ENCODE results near the gene HDAC4. TPM values are rescaled to one million over a fixed set of nuclear protein-coding genes. Genes with fewer than 3 reads are reported as not detected.

The HDAC4 gene
- total RNA-seq, 1 experiment from 2014 or later, result 44.4 TPM

DNA sequence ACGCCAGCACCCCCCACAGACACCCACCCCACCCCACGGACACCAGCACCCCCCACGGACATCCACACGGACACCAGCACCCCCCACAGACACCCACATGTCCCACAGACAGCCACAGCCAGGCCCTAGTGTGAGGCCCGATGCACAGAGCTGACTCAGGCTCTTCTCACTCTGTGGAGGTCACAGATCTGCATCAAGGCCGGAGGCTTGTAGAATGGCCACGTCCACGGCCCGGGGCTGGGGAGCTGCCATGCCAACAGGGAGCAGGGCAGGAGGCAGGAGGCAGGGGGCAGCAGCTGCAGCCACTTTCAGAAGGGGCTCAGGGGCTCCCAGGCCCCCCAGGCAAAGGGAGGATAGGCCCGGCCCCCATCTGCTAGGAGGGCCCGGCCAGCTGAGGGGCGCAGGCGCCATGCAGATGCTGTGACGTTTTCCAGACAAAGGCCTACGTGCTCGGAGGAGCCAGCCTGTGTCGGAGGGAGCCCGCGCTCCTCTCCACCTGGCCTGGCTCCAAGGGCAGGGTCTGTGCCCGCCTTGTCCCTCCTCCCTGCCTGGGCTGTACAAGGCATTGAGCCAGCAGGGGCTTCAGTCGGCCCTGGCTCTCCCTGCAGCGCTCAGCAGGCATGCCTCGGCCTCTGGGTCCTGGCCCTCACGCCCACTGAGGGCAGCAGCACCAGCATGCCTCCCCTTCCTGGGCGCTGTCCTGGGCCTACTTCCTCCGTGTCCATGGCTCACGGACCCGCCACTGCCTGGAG lies 304.0 kb downstream of the HDAC4 start:
- CTCF ChIA-PET, result interaction anchor here (1.2 kb wide), 1 partner anchor 47 kb away, joined by 3 read pairs; no protein-coding TSS in a partner anchor
- no peak for DNase-seq (ENCODE audit: low spot score)
- Mint-ChIP-seq H3K4me1 (no peaks in the 10 kb centered on the region), H3K36me3 (peaks cover 4% of the 10 kb centered on the region; the same call in 1 of the 2 replicates), H3K9me3 (no peaks in the 10 kb centered on the region), H3K27me3 (ENCODE audit: low read depth) (no peaks in the 10 kb centered on the region), H3K27ac (no peak overlapping the region), H3K4me3 (no peak overlapping the region)
- ATAC-seq, result no peak
- POLR2A ChIA-PET, result no interaction called here
- TF ChIP-seq, protein P1, sequence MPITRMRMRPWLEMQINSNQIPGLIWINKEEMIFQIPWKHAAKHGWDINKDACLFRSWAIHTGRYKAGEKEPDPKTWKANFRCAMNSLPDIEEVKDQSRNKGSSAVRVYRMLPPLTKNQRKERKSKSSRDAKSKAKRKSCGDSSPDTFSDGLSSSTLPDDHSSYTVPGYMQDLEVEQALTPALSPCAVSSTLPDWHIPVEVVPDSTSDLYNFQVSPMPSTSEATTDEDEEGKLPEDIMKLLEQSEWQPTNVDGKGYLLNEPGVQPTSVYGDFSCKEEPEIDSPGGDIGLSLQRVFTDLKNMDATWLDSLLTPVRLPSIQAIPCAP (CRISPR knock-in tag; IDR thresholded peaks at IDR 0.05), result no peak
- TF ChIP-seq, protein P2, sequence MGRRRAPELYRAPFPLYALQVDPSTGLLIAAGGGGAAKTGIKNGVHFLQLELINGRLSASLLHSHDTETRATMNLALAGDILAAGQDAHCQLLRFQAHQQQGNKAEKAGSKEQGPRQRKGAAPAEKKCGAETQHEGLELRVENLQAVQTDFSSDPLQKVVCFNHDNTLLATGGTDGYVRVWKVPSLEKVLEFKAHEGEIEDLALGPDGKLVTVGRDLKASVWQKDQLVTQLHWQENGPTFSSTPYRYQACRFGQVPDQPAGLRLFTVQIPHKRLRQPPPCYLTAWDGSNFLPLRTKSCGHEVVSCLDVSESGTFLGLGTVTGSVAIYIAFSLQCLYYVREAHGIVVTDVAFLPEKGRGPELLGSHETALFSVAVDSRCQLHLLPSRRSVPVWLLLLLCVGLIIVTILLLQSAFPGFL (CRISPR knock-in tag; IDR thresholded peaks at IDR 0.05; ENCODE audit: borderline replicate concordance), result no peak
- TF ChIP-seq ZNF219 (CRISPR knock-in tag; IDR thresholded peaks at IDR 0.05; ENCODE audit: borderline replicate concordance), result no peak

DNA sequence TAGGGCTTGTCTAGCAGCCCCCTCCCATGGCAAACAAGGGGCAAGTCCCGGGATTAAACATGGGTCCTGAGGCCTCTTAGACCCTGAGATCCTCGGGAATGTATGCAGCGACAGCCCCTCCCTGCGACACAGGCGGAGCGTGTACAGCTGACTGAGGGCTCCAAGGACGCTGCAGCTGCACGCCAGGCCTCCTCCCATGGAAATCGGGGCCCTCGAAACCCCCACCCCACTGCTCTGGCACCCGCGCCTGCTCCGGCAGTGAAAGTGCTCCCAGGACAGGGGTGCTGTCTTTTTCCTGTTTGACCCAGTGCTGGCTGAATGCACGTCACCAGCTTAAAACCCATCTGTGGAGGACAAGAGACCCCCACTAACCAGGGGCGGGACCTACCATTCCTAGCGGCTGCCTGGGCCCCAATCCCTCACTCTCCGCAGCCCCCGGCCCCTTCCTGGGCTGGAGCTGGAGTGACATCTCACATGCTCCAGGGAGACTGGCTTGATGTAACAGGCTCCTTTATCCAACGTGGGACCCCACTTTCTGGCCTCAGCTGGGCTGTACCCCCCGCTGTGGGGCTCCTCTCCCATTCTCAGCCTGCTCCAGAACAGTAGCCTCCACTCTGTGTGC lies 305.2 kb downstream of the HDAC4 start:
- Mint-ChIP-seq H3K27me3 (ENCODE audit: low read depth) (no peaks in the 10 kb centered on the region), H3K27ac (no peak overlapping the region), H3K4me3 (no peak overlapping the region), H3K4me1 (no peaks in the 10 kb centered on the region), H3K36me3 (peaks cover 4% of the 10 kb centered on the region; the same call in 1 of the 2 replicates), H3K9me3 (no peaks in the 10 kb centered on the region)
- ChIA-PET POLR2A (no interaction called here), CTCF (interaction anchor here (0.6 kb wide), 1 partner anchor 784 kb away, joined by 3 read pairs; no protein-coding TSS in a partner anchor)
- ATAC-seq (no peak), DNase-seq (ENCODE audit: low spot score) (no peak)
- TF ChIP-seq CREM (CRISPR knock-in tag; IDR thresholded peaks at IDR 0.05) (no peak), ZBTB21 (CRISPR knock-in tag; IDR thresholded peaks at IDR 0.05; ENCODE audit: borderline replicate concordance) (no peak), ZNF263 (CRISPR knock-in tag; IDR thresholded peaks at IDR 0.05; ENCODE audit: low read depth) (no peak), SP1 (CRISPR knock-in tag; conservative IDR thresholded peaks at IDR 0.05) (no peak), ELF4 (CRISPR knock-in tag; IDR thresholded peaks at IDR 0.05; ENCODE audit: low read depth) (no peak), ZNF416 (CRISPR knock-in tag; IDR thresholded peaks at IDR 0.05) (no peak), IRF2 (CRISPR knock-in tag; IDR thresholded peaks at IDR 0.05; ENCODE audit: borderline replicate concordance, low read depth) (no peak), ZNF317 (CRISPR knock-in tag; IDR thresholded peaks at IDR 0.05; ENCODE audit: borderline replicate concordance, low read depth) (no peak), ETV6 (CRISPR knock-in tag; IDR thresholded peaks at IDR 0.05) (no peak), ESRRA (CRISPR knock-in tag; IDR thresholded peaks at IDR 0.05; ENCODE audit: borderline replicate concordance) (no peak)
- TF ChIP-seq, protein P3, sequence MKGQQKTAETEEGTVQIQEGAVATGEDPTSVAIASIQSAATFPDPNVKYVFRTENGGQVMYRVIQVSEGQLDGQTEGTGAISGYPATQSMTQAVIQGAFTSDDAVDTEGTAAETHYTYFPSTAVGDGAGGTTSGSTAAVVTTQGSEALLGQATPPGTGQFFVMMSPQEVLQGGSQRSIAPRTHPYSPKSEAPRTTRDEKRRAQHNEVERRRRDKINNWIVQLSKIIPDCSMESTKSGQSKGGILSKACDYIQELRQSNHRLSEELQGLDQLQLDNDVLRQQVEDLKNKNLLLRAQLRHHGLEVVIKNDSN (CRISPR knock-in tag; IDR thresholded peaks at IDR 0.05), result no peak
- TF ChIP-seq, protein P4, sequence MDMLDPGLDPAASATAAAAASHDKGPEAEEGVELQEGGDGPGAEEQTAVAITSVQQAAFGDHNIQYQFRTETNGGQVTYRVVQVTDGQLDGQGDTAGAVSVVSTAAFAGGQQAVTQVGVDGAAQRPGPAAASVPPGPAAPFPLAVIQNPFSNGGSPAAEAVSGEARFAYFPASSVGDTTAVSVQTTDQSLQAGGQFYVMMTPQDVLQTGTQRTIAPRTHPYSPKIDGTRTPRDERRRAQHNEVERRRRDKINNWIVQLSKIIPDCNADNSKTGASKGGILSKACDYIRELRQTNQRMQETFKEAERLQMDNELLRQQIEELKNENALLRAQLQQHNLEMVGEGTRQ (CRISPR knock-in tag; IDR thresholded peaks at IDR 0.05), result no peak
- TF ChIP-seq, protein P5, sequence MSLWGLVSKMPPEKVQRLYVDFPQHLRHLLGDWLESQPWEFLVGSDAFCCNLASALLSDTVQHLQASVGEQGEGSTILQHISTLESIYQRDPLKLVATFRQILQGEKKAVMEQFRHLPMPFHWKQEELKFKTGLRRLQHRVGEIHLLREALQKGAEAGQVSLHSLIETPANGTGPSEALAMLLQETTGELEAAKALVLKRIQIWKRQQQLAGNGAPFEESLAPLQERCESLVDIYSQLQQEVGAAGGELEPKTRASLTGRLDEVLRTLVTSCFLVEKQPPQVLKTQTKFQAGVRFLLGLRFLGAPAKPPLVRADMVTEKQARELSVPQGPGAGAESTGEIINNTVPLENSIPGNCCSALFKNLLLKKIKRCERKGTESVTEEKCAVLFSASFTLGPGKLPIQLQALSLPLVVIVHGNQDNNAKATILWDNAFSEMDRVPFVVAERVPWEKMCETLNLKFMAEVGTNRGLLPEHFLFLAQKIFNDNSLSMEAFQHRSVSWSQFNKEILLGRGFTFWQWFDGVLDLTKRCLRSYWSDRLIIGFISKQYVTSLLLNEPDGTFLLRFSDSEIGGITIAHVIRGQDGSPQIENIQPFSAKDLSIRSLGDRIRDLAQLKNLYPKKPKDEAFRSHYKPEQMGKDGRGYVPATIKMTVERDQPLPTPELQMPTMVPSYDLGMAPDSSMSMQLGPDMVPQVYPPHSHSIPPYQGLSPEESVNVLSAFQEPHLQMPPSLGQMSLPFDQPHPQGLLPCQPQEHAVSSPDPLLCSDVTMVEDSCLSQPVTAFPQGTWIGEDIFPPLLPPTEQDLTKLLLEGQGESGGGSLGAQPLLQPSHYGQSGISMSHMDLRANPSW (CRISPR knock-in tag; conservative IDR thresholded peaks at IDR 0.05; ENCODE audit: low read depth), result no peak
- TF ChIP-seq, protein P6, sequence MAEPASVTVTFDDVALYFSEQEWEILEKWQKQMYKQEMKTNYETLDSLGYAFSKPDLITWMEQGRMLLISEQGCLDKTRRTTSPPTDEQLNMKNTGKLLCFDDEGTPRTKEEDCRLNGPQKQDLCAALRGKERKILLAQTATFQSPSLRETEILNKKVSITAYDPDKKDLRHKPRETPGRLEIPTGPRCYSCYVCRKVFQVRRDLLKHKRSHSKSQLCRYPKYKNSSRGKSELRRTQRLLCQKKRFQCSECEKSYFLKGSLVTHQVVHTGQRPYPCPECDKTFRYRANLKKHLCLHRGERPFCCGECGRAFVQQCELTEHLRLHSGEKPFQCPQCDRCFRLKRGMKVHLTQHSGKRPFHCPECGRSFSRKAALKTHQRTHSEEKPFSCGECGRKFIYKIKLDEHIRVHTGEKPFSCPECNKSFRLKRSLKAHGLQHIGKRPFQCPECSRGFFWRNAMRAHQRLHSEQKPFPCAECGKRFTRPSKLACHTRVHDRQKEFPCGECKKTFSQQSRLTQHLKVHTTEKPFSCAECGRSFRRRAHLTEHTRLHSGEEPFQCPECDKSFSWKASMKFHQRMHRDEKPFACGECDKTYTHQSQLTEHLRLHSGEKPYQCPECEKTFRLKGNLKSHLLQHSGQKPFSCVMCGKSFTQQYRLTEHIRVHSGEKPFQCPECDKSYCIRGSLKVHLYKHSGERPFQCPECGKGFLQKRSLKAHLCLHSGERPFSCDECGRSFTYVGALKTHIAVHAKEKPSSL (CRISPR knock-in tag; conservative IDR thresholded peaks at IDR 0.05), result no peak
- TF ChIP-seq, protein P7, sequence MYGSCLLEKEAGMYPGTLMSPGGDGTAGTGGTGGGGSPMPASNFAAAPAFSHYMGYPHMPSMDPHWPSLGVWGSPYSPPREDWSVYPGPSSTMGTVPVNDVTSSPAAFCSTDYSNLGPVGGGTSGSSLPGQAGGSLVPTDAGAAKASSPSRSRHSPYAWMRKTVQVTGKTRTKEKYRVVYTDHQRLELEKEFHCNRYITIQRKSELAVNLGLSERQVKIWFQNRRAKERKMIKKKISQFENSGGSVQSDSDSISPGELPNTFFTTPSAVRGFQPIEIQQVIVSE (CRISPR knock-in tag; IDR thresholded peaks at IDR 0.05; ENCODE audit: borderline replicate concordance), result no peak

All from WTC11 (cell line).